OCI-LY3 (cell line): ENCODE results near the gene NPIPA5.
"Not testable (repeated sequence)": the region's sequence is repeated elsewhere in the genome, so short reads cannot be mapped to it uniquely, and the experiment has no call there.

ENCODE experiments used
- H2AFZ ChIP-seq: fragments of 200-600, 300-600 bp; shearing (Covaris generic); 2 replicates; pipeline ENCODE4 v1.6.0; 2014; ENCODE audit warnings: antibody characterized with exemption, low read depth, low read length
- H3K27ac ChIP-seq: fragments of 200-600, 300-600 bp; sonication (generic); 2 replicates; pipeline ENCODE4 v1.5.1; 2014; ENCODE audit warnings: mild to moderate bottlenecking, low read length, moderate library complexity, mixed read lengths
- H3K27me3 ChIP-seq: fragments of 200-600, 300-600 bp; sonication (generic); 2 replicates; pipeline ENCODE4 v1.6.1; 2014; ENCODE audit warnings: low read depth, low read length, mixed read lengths
- H3K36me3 ChIP-seq: fragments of 200-600, 300-600 bp; sonication (generic); replicated peaks from 2 replicates; pipeline ENCODE3; 2014; ENCODE audit warnings: low read depth, low read length, mixed read lengths
- H3K4me1 ChIP-seq: fragments of 300-600, 200-600 bp; sonication (generic); 2 replicates; pipeline ENCODE4 v1.6.1; 2014; ENCODE audit warnings: low read length, mixed read lengths
- H3K4me2 ChIP-seq: fragments of 200-600, 300-600 bp; sonication (generic); 2 replicates; pipeline ENCODE4 v1.6.1; 2014; ENCODE audit warnings: low read length, mixed read lengths
- H3K4me3 ChIP-seq: fragments of 300-600, 200-600 bp; sonication (generic); 2 replicates; pipeline ENCODE4 v1.5.1; 2014; ENCODE audit warnings: antibody characterized with exemption, mild to moderate bottlenecking, low read length, moderate library complexity
- H3K79me2 ChIP-seq: fragments of 300-600, 200-600 bp; shearing (Covaris generic); 2 replicates; pipeline ENCODE4 v1.6.1; 2014; ENCODE audit warnings: mild to moderate bottlenecking, low read length, mixed read lengths
- H3K9ac ChIP-seq: fragments of 300-600, 200-600 bp; shearing (Covaris generic); 2 replicates; pipeline ENCODE4 v1.6.0; 2014; ENCODE audit warnings: mild to moderate bottlenecking, low read length, moderate library complexity
- H3K9me3 ChIP-seq: fragments of 200-600, 300-600 bp; shearing (Covaris generic); 2 replicates; pipeline ENCODE4 v1.6.1; 2014; ENCODE audit warnings: low read length, mixed read lengths; ENCODE audit not compliant: insufficient read depth
- H4K20me1 ChIP-seq: fragments of 200-600, 300-600 bp; sonication (generic); 2 replicates; pipeline ENCODE4 v1.6.1; 2016; ENCODE audit warnings: low read length, mixed read lengths; ENCODE audit not compliant: insufficient read depth
- EZH2phosphoT487 ChIP-seq: fragments of 200-600 bp; shearing (Covaris generic); IDR thresholded peaks from 2 replicates; pipeline ENCODE4 v1.6.1; 2018; ENCODE audit warnings: antibody characterized with exemption, mixed run types, low read depth
- TF ChIP-seq, protein P1 (sequence below): fragments of 200-600, 300-600 bp; sonication (generic); IDR thresholded peaks from 2 replicates; pipeline ENCODE4 v1.5.1; 2014; ENCODE audit warnings: antibody characterized with exemption, low read length, low read depth

The NPIPA5 gene

DNA sequence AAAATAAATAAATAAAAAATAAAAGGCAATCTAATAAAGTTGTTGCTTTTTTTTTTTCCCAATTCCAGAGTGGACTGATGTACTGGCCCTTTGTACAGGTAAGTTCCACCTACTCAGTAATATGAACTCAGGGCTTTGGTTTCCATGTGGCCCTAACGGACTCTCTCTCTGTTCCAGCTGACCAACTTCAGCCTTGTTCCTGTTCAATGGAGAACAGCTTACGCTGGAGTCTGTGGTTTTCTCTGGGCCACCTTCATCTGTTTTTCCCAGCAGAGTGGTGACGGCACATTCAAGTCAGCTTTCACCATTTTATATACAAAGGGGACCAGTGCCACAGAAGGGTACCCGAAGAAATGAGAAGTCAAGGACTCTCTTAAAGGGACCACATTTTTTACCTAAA is 29.7 kb upstream of the NPIPA5 start:
- H2AFZ ChIP-seq, H3K4me2 ChIP-seq, H3K36me3 ChIP-seq, H3K79me2 ChIP-seq, H3K9me3 ChIP-seq, H4K20me1 ChIP-seq, H3K27me3 ChIP-seq, H3K4me3 ChIP-seq, H3K9ac ChIP-seq, H3K27ac ChIP-seq: not testable (repeated sequence)
- H3K4me1 ChIP-seq: peaks cover 19% of the 10 kb centered on the region

DNA sequence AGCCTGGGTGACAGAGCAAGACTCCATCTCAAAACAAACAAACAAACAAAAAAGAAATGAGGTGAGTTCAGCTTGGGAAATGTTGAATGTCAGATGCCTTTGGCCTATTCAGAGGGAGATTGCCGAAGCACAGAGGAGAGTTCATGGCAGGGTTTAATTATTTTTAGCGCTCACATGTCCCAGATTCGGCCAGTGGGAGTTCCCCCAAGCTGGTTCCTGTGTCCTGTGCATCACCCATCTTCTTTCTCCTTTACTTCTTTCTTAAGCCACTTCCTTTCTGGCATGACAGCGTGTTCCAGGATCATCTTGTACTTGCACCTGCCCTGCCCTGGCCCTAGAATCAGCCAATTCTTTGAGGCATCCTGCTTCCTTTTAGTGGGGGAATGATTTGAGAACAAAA is 26.7 kb upstream of the NPIPA5 start:
- Histone ChIP-seq H2AFZ (no peak overlapping the region), H3K27me3 (no peaks in the 10 kb centered on the region), H3K36me3 (no peaks in the 10 kb centered on the region), H4K20me1 (no peaks in the 10 kb centered on the region), H3K4me1 (peaks cover 19% of the 10 kb centered on the region), H3K9me3 (no peaks in the 10 kb centered on the region), H3K9ac (no peak overlapping the region), H3K4me3 (no peak overlapping the region), H3K4me2 (no peak overlapping the region), H3K79me2 (no peaks in the 10 kb centered on the region), H3K27ac (no peak overlapping the region)
- no peak for TF ChIP-seq EZH2phosphoT487
- TF ChIP-seq, protein P1, sequence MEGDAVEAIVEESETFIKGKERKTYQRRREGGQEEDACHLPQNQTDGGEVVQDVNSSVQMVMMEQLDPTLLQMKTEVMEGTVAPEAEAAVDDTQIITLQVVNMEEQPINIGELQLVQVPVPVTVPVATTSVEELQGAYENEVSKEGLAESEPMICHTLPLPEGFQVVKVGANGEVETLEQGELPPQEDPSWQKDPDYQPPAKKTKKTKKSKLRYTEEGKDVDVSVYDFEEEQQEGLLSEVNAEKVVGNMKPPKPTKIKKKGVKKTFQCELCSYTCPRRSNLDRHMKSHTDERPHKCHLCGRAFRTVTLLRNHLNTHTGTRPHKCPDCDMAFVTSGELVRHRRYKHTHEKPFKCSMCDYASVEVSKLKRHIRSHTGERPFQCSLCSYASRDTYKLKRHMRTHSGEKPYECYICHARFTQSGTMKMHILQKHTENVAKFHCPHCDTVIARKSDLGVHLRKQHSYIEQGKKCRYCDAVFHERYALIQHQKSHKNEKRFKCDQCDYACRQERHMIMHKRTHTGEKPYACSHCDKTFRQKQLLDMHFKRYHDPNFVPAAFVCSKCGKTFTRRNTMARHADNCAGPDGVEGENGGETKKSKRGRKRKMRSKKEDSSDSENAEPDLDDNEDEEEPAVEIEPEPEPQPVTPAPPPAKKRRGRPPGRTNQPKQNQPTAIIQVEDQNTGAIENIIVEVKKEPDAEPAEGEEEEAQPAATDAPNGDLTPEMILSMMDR: no peak

DNA sequence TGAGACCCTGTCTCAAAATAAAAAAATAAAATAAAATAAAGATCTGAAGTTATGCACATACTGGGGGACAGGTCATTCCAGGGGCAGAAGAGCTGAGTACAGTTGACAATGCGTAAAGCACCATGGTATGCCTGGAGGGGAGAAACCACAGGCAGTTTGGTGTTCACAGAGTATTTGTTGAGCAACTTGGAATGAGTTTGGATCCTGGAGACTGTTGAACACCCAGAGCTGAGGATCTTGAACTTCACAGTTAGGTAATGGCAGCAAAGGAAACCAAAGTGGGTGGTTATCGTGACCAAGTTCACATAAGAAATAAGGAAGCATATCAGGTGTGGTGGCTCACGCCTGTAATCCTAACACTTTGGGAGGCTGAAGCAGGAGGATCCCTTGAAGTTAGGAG is 26.0 kb upstream of the NPIPA5 start:
- H3K27me3 ChIP-seq, H3K9ac ChIP-seq, H3K27ac ChIP-seq: not testable (repeated sequence)

DNA sequence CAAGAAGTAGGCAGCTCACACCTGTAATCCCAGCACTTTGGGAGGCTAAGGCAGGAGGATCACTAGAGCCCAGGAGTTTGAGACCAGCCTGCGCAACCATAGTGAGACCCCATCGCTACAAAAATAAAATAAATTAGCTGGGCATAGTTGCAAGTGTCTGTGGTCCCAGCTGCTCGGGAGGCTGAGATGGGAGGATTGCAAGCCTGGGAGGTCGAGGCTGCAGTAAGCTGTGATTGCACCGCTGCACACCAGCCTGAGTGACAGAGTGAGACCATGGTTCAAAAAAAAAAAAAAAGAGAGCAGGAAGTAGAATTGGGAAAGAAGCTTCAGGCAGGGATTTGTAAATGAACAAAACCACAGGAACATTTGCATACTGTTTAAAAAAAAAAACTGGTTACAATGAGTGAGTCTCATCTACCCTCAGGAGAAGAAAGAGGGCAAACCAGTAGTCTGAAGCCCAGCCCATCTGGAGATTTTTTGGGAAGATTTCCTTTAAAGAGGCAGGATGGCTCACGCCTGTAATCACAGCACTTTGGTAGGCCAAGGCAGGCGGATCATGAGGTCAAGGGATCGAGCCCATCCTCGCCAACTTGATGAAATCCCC is 25.4 kb upstream of the NPIPA5 start:
- no peak overlapping the region for H3K4me3 ChIP-seq
- peak overlapping the region; percentile 31 for H3K4me2 ChIP-seq
- H2AFZ ChIP-seq: no peak overlapping the region
- H3K9ac ChIP-seq: no peak overlapping the region
- no peaks in the 10 kb centered on the region for H3K36me3 ChIP-seq
- no peaks in the 10 kb centered on the region for H4K20me1 ChIP-seq
- H3K27ac ChIP-seq: no peak overlapping the region
- H3K4me1 ChIP-seq: peaks cover 19% of the 10 kb centered on the region
- no peaks in the 10 kb centered on the region for H3K79me2 ChIP-seq
- H3K9me3 ChIP-seq: no peaks in the 10 kb centered on the region
- no peaks in the 10 kb centered on the region for H3K27me3 ChIP-seq
- TF ChIP-seq EZH2phosphoT487: no peak
- TF ChIP-seq, protein P1: no peak

More for the DNA sequence above, 26.0 kb upstream of the NPIPA5 start:
- not testable (repeated sequence) for H2AFZ ChIP-seq, H3K36me3 ChIP-seq, H3K79me2 ChIP-seq, H3K9me3 ChIP-seq, H3K4me3 ChIP-seq, H4K20me1 ChIP-seq
- H3K4me1 ChIP-seq: peaks cover 19% of the 10 kb centered on the region
- H3K4me2 ChIP-seq: peak overlapping the region; percentile 31

DNA sequence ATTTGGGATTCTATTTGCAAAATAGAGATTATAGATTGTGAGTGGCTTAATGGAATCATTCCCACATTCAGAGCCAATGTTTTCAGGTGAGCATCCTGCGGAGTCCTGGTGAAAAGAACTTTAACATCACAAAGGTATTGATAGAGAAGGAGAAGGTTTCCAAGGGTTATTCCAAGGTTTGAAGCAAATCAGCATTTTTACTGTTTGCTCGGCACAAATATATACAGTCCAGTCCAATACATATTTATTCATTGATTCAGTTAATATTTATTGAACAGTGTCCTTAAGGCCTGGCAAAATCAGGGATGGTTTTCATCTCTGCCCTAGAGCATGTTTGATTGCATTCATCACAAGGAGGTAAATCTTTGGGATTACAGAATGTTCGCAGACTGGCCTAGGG is 23.9 kb upstream of the NPIPA5 start:
- Histone ChIP-seq H3K27ac (no peak overlapping the region), H3K36me3 (no peaks in the 10 kb centered on the region)

DNA sequence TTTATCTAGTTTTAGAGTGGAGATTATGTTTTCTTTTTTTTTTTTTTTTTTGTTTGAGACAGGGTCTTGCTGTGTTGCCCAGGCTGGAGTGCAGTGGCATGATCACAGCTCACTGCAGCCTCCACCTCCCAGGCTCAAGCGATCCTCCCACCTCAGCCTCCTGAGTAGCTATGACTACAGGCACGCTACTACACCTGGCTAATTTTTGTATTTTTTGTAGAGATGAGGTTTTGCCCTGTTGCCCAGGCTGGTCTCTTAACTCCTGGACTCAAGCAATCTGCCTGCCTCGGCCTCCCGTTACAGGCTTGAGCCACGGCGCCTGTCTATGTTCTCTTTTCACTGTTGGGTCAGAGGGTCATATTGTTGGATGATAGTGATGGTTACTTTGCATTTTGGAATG is 22.2 kb upstream of the NPIPA5 start:
- H3K36me3 ChIP-seq, H3K79me2 ChIP-seq, H3K4me3 ChIP-seq, H2AFZ ChIP-seq, H3K27ac ChIP-seq, H3K4me2 ChIP-seq, H4K20me1 ChIP-seq, H3K9me3 ChIP-seq, H3K27me3 ChIP-seq, H3K9ac ChIP-seq: not testable (repeated sequence)
- peaks cover 19% of the 10 kb centered on the region for H3K4me1 ChIP-seq

More for the DNA sequence above, 23.9 kb upstream of the NPIPA5 start:
- H2AFZ ChIP-seq: no peak overlapping the region
- peaks cover 19% of the 10 kb centered on the region for H3K4me1 ChIP-seq
- H3K9me3 ChIP-seq: no peaks in the 10 kb centered on the region
- H4K20me1 ChIP-seq: no peaks in the 10 kb centered on the region
- H3K79me2 ChIP-seq: no peaks in the 10 kb centered on the region
- TF ChIP-seq, protein P1: no peak
- no peak for TF ChIP-seq EZH2phosphoT487
- no peak overlapping the region for H3K9ac ChIP-seq
- H3K4me3 ChIP-seq: no peak overlapping the region
- no peak overlapping the region for H3K4me2 ChIP-seq
- no peaks in the 10 kb centered on the region for H3K27me3 ChIP-seq
